ENCODE measurements around the gene WDFY4. TPM values are rescaled to one million over a fixed set of nuclear protein-coding genes. Genes with fewer than 3 reads are reported as not detected.

The WDFY4 gene
- total RNA-seq, 2 donors from 2014 or later, result not detected

DNA sequence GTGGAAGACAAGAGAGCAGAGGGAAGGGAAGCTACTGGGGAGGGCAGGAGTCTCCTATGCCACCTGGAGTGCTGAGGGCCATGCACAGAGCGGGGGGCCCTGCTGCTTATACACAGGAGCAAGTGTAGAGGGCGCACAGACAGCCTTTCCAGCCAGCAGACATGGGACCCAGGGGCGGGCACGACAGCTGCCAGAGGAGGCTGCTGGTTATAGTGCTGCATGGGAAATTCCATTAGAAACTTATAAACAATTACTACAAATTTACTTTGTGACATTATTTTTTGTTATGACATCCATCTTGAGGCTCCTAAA lies 90.5 kb downstream of the WDFY4 start:
- Histone ChIP-seq H3K36me3 (ENCODE audit: control insufficient read depth, insufficient read depth, low read length) (no peaks in the 10 kb centered on the region), H3K4me3 (ENCODE audit: low read length) (no peak overlapping the region), H3K9ac (ENCODE audit: extremely low read depth, low read length, poor library complexity, severe bottlenecking) (no peak overlapping the region), H3K4me1 (ENCODE audit: control insufficient read depth, insufficient read depth, low read length) (no peaks in the 10 kb centered on the region), H3K27me3 (ENCODE audit: control insufficient read depth, insufficient read depth, low read length, poor library complexity, severe bottlenecking) (no peaks in the 10 kb centered on the region), H3K9me3 (ENCODE audit: control insufficient read depth, low read length) (no peaks in the 10 kb centered on the region), H3K27ac (ENCODE audit: low read depth, low read length) (no peak overlapping the region)
- H3K9me3 Mint-ChIP-seq, result no peaks in the 10 kb centered on the region
- no peak overlapping the region for H3K4me3 Mint-ChIP-seq
- 90% methylated on average over 4 of the region's 4 CpGs; no CpG with 5 or more reads in 1 of the 2 experiments for WGBS, 2 experiments (ENCODE audit: insufficient coverage in 1 of 2, insufficient read length in 1 of 2)
- no peak for TF ChIP-seq CTCF (conservative IDR thresholded peaks at IDR 0.05)
- H3K4me1 Mint-ChIP-seq, result peaks cover 13% of the 10 kb centered on the region
- peaks cover 6% of the 10 kb centered on the region for H3K27me3 Mint-ChIP-seq (ENCODE audit: insufficient read depth)
- no peaks in the 10 kb centered on the region for H3K36me3 Mint-ChIP-seq (ENCODE audit: low read depth)
- no peak for DNase-seq
- H3K27ac Mint-ChIP-seq, result no peak overlapping the region

DNA sequence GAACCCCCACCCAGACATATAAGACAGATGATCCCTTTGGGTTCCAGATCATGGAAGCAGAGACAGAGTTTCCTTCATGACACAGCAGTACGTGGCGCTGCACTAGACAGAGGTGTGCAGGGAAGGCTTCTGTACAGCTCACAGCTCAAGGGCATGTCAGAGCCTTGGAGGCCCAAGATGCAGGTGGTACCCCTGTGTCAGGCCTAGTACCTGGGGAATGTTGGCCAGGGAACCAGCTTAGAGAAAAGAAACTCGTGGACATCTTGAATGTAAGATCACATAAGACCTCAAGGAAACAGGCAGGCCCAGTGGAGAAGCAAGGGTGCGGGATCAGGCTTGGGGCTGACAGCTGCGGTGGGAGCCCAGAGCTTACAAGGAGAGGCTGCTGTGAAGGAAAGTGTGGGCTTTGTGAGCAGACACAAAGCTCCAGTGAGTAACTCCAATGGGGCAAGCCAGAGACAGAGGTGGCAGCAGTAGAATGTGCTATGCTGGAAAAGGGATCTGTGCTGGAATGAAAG lies 91.4 kb downstream of the WDFY4 start:
- Mint-ChIP-seq H3K27me3 (ENCODE audit: insufficient read depth) (peaks cover 6% of the 10 kb centered on the region), H3K27ac (no peak overlapping the region), H3K36me3 (ENCODE audit: low read depth) (no peaks in the 10 kb centered on the region), H3K4me3 (no peak overlapping the region), H3K4me1 (peaks cover 13% of the 10 kb centered on the region), H3K9me3 (no peaks in the 10 kb centered on the region)
- no peaks in the 10 kb centered on the region for H3K36me3 ChIP-seq (ENCODE audit: control insufficient read depth, insufficient read depth, low read length)
- no peak for DNase-seq
- H3K4me3 ChIP-seq (ENCODE audit: low read length), result no peak overlapping the region
- 89 to 92% methylated on average over 4 to 5 of the region's 5 CpGs for WGBS, 2 experiments (ENCODE audit: insufficient coverage in 1 of 2, insufficient read length in 1 of 2)
- H3K9me3 ChIP-seq (ENCODE audit: control insufficient read depth, low read length), result no peaks in the 10 kb centered on the region
- H3K4me1 ChIP-seq (ENCODE audit: control insufficient read depth, insufficient read depth, low read length), result no peaks in the 10 kb centered on the region
- no peak for TF ChIP-seq CTCF (conservative IDR thresholded peaks at IDR 0.05)
- H3K27ac ChIP-seq (ENCODE audit: low read depth, low read length), result no peak overlapping the region
- H3K27me3 ChIP-seq (ENCODE audit: control insufficient read depth, insufficient read depth, low read length, poor library complexity, severe bottlenecking), result no peaks in the 10 kb centered on the region
- no peak overlapping the region for H3K9ac ChIP-seq (ENCODE audit: extremely low read depth, low read length, poor library complexity, severe bottlenecking)

DNA sequence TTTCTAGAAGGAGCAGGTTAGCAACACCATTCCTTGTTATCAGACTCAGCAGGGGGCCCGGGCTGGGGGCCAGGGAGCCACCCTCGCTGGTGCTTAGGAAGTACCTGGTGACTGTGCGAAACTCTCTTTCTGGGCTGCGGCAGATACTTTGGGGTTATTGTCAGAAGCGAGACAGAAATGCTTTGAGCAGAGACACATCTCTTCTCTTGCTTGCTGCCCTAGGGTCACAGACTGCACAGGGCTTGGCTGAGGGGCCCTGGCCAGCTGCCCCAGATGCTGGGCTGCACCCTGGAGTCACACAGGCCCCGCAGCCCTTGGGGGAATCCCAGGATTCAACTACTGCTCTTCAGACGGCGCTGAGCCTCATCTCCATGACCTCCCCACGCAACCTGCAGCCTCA lies 91.9 kb downstream of the WDFY4 start:
- no peaks in the 10 kb centered on the region for H3K4me1 ChIP-seq (ENCODE audit: control insufficient read depth, insufficient read depth, low read length)
- no peak for DNase-seq
- H3K9ac ChIP-seq (ENCODE audit: extremely low read depth, low read length, poor library complexity, severe bottlenecking), result no peak overlapping the region
- H3K4me1 Mint-ChIP-seq, result peaks cover 13% of the 10 kb centered on the region
- TF ChIP-seq CTCF (conservative IDR thresholded peaks at IDR 0.05), result no peak
- no peak overlapping the region for H3K4me3 Mint-ChIP-seq
- no peak overlapping the region for H3K27ac Mint-ChIP-seq
- no peaks in the 10 kb centered on the region for H3K36me3 ChIP-seq (ENCODE audit: control insufficient read depth, insufficient read depth, low read length)
- H3K27ac ChIP-seq (ENCODE audit: low read depth, low read length), result no peak overlapping the region
- H3K27me3 ChIP-seq (ENCODE audit: control insufficient read depth, insufficient read depth, low read length, poor library complexity, severe bottlenecking), result no peaks in the 10 kb centered on the region
- peaks cover 6% of the 10 kb centered on the region for H3K27me3 Mint-ChIP-seq (ENCODE audit: insufficient read depth)
- no peaks in the 10 kb centered on the region for H3K36me3 Mint-ChIP-seq (ENCODE audit: low read depth)
- 79 to 90% methylated on average over 4 to 9 of the region's 9 CpGs for WGBS, 2 experiments (ENCODE audit: insufficient coverage in 1 of 2, insufficient read length in 1 of 2)
- no peaks in the 10 kb centered on the region for H3K9me3 Mint-ChIP-seq
- no peaks in the 10 kb centered on the region for H3K9me3 ChIP-seq (ENCODE audit: control insufficient read depth, low read length)
- no peak overlapping the region for H3K4me3 ChIP-seq (ENCODE audit: low read length)

All from endodermal cell (in vitro differentiated cells).